Fibroblast of villous mesenchyme (primary cell): ENCODE results near the gene TFAP2A. TPM values are rescaled to one million over a fixed set of nuclear protein-coding genes. Genes with fewer than 3 reads are reported as not detected.

Experiments
- DNase-seq: peaks from one replicate; pipeline ENCODE4 v3.0.0-alpha.2; 2010; ENCODE audit warnings: low read depth
- H3K4me3 ChIP-seq: 2 replicates; pipeline ENCODE4 v1.5.1; 2011; ENCODE audit warnings: low read depth, mild to moderate bottlenecking, low read length
- total RNA-seq: library from RNA; depleted of rRNA; stranded (reverse); fragments of >200 nt; gene quantifications from 2 replicates; pipeline ENCODE4 v1.2.3, GENCODE V29; 2012
- TF ChIP-seq, protein P1 (sequence below): IDR thresholded peaks from 2 replicates; pipeline ENCODE4 v1.5.1; 2012; ENCODE audit warnings: low read depth, mild to moderate bottlenecking, low read length; ENCODE audit not compliant: insufficient read depth

TFAP2A gene
- total RNA-seq, 1 donor: 13.8 TPM

DNA sequence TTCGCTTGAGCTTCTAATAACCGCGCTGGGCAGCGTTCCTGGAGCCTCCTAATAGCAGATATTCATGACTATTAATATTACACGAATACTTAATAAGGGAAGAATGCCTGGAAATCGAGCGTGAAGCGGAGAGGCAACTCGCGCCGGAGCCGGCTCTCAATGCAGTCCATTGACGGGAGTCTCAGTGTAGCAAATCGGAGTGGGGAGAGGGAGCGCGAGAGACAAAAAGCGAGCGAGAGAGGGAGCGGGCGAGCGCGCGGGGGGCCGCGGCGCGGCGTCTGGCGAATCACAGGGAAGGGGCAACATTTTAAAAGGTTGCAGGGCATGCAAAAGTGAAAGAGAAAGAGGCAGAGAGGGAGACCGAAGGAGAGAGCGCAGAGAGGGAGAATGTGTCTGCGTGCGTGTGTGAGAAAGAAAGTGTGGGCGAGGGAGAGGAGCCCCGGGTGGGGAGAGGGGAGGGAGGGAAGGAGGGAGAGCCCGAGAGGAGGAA lies 2.9 kb downstream of the TFAP2A start:
- H3K4me3 ChIP-seq: peak overlapping the region; percentile 72
- TF ChIP-seq, protein P1, sequence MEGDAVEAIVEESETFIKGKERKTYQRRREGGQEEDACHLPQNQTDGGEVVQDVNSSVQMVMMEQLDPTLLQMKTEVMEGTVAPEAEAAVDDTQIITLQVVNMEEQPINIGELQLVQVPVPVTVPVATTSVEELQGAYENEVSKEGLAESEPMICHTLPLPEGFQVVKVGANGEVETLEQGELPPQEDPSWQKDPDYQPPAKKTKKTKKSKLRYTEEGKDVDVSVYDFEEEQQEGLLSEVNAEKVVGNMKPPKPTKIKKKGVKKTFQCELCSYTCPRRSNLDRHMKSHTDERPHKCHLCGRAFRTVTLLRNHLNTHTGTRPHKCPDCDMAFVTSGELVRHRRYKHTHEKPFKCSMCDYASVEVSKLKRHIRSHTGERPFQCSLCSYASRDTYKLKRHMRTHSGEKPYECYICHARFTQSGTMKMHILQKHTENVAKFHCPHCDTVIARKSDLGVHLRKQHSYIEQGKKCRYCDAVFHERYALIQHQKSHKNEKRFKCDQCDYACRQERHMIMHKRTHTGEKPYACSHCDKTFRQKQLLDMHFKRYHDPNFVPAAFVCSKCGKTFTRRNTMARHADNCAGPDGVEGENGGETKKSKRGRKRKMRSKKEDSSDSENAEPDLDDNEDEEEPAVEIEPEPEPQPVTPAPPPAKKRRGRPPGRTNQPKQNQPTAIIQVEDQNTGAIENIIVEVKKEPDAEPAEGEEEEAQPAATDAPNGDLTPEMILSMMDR: no peak
- DNase-seq: peak; percentile 65

DNA sequence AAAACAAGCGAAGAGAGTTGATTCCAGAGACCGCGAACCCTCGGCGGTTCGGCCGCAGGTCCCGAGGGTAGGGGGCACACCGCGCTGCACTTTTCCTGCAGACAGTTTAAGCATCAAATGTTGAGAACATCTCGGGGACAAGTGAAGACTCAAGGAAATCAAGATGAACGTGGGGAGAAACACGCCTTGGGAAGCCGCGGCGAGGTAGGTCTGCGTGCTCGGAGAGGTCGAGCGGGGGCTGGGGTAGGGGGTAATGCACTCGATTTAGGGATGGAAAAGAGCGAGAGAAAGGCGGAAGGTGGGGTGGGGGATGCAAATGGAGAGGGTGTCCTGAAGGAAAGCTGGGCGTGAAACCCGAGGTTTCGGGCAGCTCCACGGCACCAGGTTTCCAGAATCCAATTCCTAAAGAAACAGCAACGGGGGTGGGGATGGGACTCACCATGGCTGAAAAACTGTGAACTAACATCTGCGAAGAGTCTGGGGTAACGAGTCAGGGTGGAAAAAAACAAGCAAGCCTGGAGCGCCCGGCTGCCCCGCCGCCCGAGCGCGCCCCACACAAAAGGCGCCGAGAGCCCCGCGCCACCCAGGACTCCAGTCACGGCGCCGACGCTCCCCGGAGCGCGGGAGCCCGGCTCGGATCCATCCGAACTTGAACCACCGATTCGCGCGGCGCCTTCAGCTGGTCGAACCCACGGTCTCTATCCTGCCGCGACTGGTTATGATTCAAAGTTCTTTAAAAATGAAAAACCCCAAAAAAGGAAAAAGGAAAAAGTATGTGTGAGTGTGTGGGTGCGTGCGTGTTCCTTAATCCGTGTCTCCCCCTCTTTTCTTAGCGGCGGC lies 3.5 kb downstream of the TFAP2A start:
- TF ChIP-seq, protein P1: no peak
- peak overlapping the region; percentile 72 for H3K4me3 ChIP-seq
- DNase-seq: peak; percentile 7

DNA sequence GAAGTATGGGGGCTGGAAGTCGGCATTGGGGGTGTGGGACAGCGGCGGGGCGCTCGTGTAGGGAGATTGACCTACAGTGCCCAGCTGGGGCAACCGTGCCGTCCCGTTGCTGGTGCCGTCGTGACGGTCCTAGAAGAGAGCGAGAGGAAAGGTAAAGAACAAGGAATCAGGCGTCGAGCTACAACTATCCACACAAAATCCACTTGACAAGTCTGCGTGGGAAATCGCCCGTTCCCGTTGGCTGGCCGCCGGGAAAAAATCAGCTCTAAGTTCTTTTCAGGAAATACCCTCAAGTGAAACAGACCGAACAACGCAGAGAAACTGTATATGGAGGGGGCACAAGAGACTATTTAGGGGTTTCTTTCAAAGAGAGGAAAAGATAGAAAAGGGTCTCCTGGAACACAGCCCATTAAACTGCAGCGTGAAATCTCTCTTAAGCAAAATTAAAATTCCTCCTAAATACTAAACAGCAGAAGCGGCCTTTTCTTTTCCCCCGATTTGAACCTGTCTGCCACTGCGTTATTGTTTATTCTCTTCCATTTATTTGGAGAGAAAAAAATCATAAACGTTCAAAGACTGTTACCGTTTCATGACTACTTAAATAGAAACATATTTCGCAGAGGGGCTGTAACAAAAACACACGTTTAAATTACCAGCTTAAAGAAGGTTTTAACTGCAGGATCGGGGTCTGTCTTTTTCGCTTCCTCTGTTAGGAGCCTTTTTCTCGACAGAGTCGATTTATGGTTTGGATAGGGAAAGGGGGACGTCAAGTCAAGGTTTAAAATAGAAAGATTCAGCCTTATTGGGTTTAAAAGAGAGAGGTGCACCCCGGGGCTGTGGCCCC lies 4.4 kb downstream of the TFAP2A start:
- TF ChIP-seq, protein P1: no peak
- DNase-seq: no peak
- H3K4me3 ChIP-seq: no peak overlapping the region

DNA sequence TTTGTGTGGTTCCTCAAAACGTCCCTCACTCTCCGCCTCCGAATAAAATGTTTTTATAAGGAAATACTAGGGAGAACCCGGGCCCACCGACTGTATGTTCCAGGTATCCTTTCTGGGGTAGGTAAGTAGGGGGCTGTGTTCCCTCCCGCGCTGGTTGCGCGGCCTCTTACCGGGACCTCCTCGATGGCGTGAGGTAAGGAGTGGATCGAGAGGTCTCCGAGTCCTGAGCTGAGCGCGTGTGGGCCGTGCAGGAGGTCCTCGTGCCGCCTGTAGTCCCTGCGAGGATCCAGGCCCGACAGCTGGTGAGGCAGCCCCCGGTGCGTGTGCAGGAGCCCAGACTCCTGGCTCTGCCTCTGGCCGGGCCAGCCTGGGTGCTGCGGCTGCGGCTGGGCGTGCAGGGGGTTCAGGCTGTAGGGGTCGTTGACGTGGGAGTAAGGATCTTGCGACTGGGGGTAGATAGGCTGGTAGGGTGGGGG lies 5.1 kb downstream of the TFAP2A start:
- H3K4me3 ChIP-seq: no peak overlapping the region
- DNase-seq: no peak
- TF ChIP-seq, protein P1: no peak

DNA sequence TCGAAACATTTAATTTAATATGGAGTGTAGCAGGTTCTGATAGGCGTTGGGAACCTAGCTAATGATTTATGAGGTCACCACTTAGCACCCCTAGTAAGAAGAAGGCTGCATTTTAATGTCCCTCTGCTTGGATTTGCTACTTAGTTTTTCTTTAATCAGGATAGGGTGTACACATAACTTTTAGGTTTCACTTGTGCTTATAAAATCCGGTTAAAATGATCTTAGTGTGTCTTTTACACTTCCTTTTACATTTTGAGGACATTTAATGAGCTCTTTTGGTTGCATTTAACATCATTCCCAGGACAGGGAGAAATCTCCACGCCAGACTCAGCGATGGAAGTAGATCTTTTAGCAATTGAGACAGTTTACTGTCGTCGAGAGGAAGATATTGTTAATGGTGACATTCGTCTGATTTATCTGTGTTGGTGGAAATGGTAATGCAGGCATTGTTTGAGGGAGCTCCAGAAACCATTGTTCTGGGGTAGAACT lies 5.6 kb downstream of the TFAP2A start:
- DNase-seq: no peak
- TF ChIP-seq, protein P1: no peak
- no peak overlapping the region for H3K4me3 ChIP-seq

DNA sequence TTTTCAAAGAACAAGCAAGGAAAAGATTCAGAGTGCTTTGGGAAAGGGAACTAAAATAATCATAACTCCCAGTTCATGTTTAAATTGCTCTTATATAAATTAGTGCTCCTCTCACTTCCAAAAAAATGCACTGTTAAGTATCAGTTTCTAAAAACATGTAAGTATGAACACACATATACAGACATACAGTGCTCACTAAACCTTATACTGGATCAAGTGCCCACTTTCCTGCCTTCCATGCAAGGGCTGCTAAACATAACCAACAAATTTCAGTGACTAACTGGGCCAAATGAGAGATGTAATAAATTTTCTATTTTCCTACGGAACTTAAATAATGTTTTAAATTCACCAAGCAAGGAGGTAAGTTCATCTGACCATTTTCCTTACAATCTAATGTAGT lies 6.4 kb downstream of the TFAP2A start:
- no peak for DNase-seq
- TF ChIP-seq, protein P1: no peak
- H3K4me3 ChIP-seq: no peak overlapping the region
